Keratinocyte (primary cell): ENCODE data around the gene APEX1. TPM values are rescaled to one million over a fixed set of nuclear protein-coding genes. Genes with fewer than 3 reads are reported as not detected.

ENCODE experiments used
- DNase-seq: peaks from one replicate; pipeline ENCODE4 v3.0.0-alpha.2; 2011; ENCODE audit warnings: low read depth, missing footprints, low spot score
- FAIRE-seq: peaks from 2 replicates; lab custom pipeline; 2011; peaks lifted over from hg19 to GRCh38; lab: Jason Lieb, UNC
- H2AFZ ChIP-seq: 2 replicates; pipeline ENCODE4 v1.6.0; 2012; ENCODE audit warnings: low read length, control low read depth, inconsistent platforms; ENCODE audit not compliant: control insufficient read depth
- H3K27ac ChIP-seq: 2 replicates; pipeline ENCODE4 v1.5.1; 2011; ENCODE audit warnings: low read length; ENCODE audit not compliant: control insufficient read depth, insufficient read depth
- H3K27me3 ChIP-seq: 3 replicates; pipeline ENCODE4 v1.6.0; 2011; ENCODE audit warnings: low read length; ENCODE audit not compliant: control insufficient read depth, insufficient read depth; ENCODE audit errors: extremely low read depth
- H3K36me3 ChIP-seq, 2 experiments: 2 replicates in 1 of 2; 3 replicates in 1 of 2; pipeline ENCODE4 v1.5.1; 2011; ENCODE audit warnings: low read length in 2 of 2, mild to moderate bottlenecking in 1 of 2; ENCODE audit not compliant: control insufficient read depth in 2 of 2, insufficient read depth in 2 of 2; ENCODE audit errors: extremely low read depth in 1 of 2
- H3K4me1 ChIP-seq: 3 replicates; pipeline ENCODE4 v1.5.1; 2011; ENCODE audit warnings: low read length; ENCODE audit not compliant: control insufficient read depth, insufficient read depth; ENCODE audit errors: extremely low read depth
- H3K4me2 ChIP-seq: 3 replicates; pipeline ENCODE4 v1.6.0; 2011; ENCODE audit warnings: low read depth, low read length; ENCODE audit not compliant: control insufficient read depth, insufficient read depth; ENCODE audit errors: extremely low read depth
- H3K4me3 ChIP-seq, 3 experiments: fragments of 200-600 bp in 1 of 3; sonication (generic) in 1 of 3; 2 replicates in 2 of 3; 3 replicates in 1 of 3; pipeline ENCODE4 v1.5.1; 2011 to 2016; ENCODE audit warnings: low read length in 3 of 3, mild to moderate bottlenecking in 3 of 3, control low read depth in 2 of 3, inconsistent platforms in 1 of 3, low read depth in 1 of 3, mixed read lengths in 1 of 3, mixed run types in 1 of 3, moderate library complexity in 1 of 3; ENCODE audit not compliant: control insufficient read depth in 2 of 3, insufficient read depth in 2 of 3; ENCODE audit errors: extremely low read depth in 1 of 3
- H3K79me2 ChIP-seq: 2 replicates; pipeline ENCODE4 v1.6.0; 2012; ENCODE audit warnings: low read length; ENCODE audit not compliant: control insufficient read depth, insufficient read depth
- H3K9ac ChIP-seq: 3 replicates; pipeline ENCODE4 v1.6.0; 2011; ENCODE audit warnings: low read length; ENCODE audit not compliant: control insufficient read depth, insufficient read depth; ENCODE audit errors: extremely low read depth
- H3K9me1 ChIP-seq: 3 replicates; pipeline ENCODE4 v1.6.0; 2011; ENCODE audit warnings: low read length; ENCODE audit not compliant: control insufficient read depth, insufficient read depth; ENCODE audit errors: extremely low read depth
- H3K9me3 ChIP-seq: 2 replicates; pipeline ENCODE4 v1.5.1; 2012; ENCODE audit warnings: low read depth, low read length; ENCODE audit not compliant: control insufficient read depth
- H4K20me1 ChIP-seq: 3 replicates; pipeline ENCODE4 v1.6.0; 2011; ENCODE audit warnings: low read length; ENCODE audit not compliant: control insufficient read depth, insufficient read depth; ENCODE audit errors: extremely low read depth
- EZH2 ChIP-seq: IDR thresholded peaks from one replicate; pipeline ENCODE4 v1.6.1; 2012; ENCODE audit warnings: inconsistent platforms, mild to moderate bottlenecking, low read length, moderate library complexity
- dilution Hi-C: fragments of 300-500 bp; cut with MboI; formaldehyde crosslinking; loops from one replicate; pipeline ENCODE4 v1.7.0; 2020; ENCODE audit warnings: low sequenced_read_pairs; ENCODE audit not compliant: extremely low pct_ligation_motif_present
- polyA plus RNA-seq, 5 experiments: library from polyadenylated mRNA; depleted of rRNA in 3 of 5; stranded (reverse) in 3 of 5; stranded (forward) in 1 of 5; unstranded in 1 of 5; fragments of >200 nt; gene quantifications; 1 replicate in 1 of 5; 2 replicates in 3 of 5; 3 replicates in 1 of 5; pipeline versions ENCODE4 v1.2.1 to v1.2.3, GENCODE V29; 2011 to 2012; ENCODE audit warnings: missing spikeins in 2 of 5, low read depth in 1 of 5, low replicate concordance in 1 of 5
- TF ChIP-seq, protein P1 (sequence below), 3 experiments: IDR thresholded peaks in 1 of 3; conservative IDR thresholded peaks in 1 of 3; optimal IDR thresholded peaks in 1 of 3; 2 replicates in 2 of 3; 3 replicates in 1 of 3; pipeline versions ENCODE3 to v1.5.1; 2011; ENCODE audit warnings: low read length in 3 of 3, mild to moderate bottlenecking in 3 of 3, moderate library complexity in 2 of 3, control low read depth in 1 of 3, inconsistent platforms in 1 of 3; ENCODE audit not compliant: insufficient read depth in 2 of 3; ENCODE audit errors: extremely low read depth in 1 of 3

Gene APEX1
- polyA plus RNA-seq, 1 donor (not counting 4 experiments of a cell fraction or from before 2014, with no cell fraction given): 234 TPM

DNA sequence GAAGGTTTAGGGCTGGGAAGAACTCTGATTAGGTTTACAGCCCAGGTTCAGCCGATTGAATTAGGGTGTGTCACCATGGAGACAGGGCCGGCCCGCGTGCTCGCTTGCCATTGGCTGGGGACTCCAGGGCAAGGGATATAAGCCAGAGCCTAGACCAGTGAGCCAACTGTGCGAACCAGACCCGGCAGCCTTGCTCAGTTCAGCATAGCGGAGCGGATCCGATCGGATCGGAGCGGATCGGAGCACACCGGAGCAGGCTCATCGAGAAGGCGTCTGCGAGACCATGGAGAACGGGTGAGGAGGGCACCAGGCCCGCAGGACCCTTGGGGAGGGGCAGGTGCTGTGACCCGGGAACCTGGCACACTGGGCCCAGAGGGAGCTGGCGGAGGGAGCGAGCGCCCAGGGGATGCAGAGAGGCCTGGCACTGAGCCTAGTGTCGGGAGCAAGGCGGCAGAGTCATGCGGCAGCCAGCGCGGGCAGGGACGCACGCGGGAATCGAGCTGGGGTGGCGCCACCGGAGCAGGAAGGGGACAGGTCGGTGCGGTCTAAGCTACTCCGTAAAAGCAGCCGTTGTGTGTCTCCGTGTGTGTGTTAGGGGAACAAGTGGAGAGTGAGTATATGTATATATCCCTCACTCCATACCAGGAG, 14.3 kb downstream of the APEX1 start, which contains the start of gene PNP:
Gene PNP (plus strand): TSS at position 165 of the 648 bp plus-strand sequence. CDS start 119 bp downstream, at position 284.
- no peaks in the 10 kb centered on the region for H3K9me1 ChIP-seq
- H2AFZ ChIP-seq: peak within 1 kb of the TSS; percentile 66
- peak; percentile 36 for FAIRE-seq
- H3K27me3 ChIP-seq: no peaks in the 10 kb centered on the region
- H3K4me3 ChIP-seq: peak within 1 kb of the TSS; percentile 79 to 93 (median 87)
- H3K9me3 ChIP-seq: no peaks in the 10 kb centered on the region
- H3K9ac ChIP-seq: peak within 1 kb of the TSS; percentile 97
- H3K79me2 ChIP-seq: peaks cover 47% of the 10 kb centered on the region
- dilution Hi-C loops: no loop called here
- H3K4me2 ChIP-seq: peak within 1 kb of the TSS; percentile 92
- peaks cover 18% of the 10 kb centered on the region for H3K4me1 ChIP-seq
- TF ChIP-seq EZH2: no peak
- TF ChIP-seq, protein P1, sequence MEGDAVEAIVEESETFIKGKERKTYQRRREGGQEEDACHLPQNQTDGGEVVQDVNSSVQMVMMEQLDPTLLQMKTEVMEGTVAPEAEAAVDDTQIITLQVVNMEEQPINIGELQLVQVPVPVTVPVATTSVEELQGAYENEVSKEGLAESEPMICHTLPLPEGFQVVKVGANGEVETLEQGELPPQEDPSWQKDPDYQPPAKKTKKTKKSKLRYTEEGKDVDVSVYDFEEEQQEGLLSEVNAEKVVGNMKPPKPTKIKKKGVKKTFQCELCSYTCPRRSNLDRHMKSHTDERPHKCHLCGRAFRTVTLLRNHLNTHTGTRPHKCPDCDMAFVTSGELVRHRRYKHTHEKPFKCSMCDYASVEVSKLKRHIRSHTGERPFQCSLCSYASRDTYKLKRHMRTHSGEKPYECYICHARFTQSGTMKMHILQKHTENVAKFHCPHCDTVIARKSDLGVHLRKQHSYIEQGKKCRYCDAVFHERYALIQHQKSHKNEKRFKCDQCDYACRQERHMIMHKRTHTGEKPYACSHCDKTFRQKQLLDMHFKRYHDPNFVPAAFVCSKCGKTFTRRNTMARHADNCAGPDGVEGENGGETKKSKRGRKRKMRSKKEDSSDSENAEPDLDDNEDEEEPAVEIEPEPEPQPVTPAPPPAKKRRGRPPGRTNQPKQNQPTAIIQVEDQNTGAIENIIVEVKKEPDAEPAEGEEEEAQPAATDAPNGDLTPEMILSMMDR (optimal IDR thresholded peaks at IDR 0.05 in 1 of 3, IDR thresholded peaks at IDR 0.05 in 1 of 3, conservative IDR thresholded peaks at IDR 0.05 in 1 of 3; ENCODE audit: extremely low read depth in 1 of 3, insufficient read depth in 2 of 3, low read length in 3 of 3): peak in 1 of 3 experiments; percentile 12
- peak within 1 kb of the TSS; percentile 91 for H3K27ac ChIP-seq
- H4K20me1 ChIP-seq: peaks cover 5% of the 10 kb centered on the region
- H3K36me3 ChIP-seq: peaks cover 10 to 27% of the 10 kb centered on the region in 2 experiments
- peak; percentile 74 for DNase-seq

- Histone ChIP-seq H3K9ac (peak overlapping the region; percentile 97), H3K4me3 (peak overlapping the region; percentile 79 to 93 (median 87)), H3K79me2 (peaks cover 50% of the 10 kb centered on the region), H3K9me3 (no peaks in the 10 kb centered on the region), H3K9me1 (no peaks in the 10 kb centered on the region), H4K20me1 (peaks cover 7% of the 10 kb centered on the region), H3K27me3 (no peaks in the 10 kb centered on the region), H2AFZ (peak overlapping the region; percentile 66), H3K4me1 (peaks cover 18% of the 10 kb centered on the region), H3K4me2 (peak overlapping the region; percentile 92), H3K36me3 (peaks cover 12 to 33% of the 10 kb centered on the region in 2 experiments), H3K27ac (peak overlapping the region; percentile 91)
- FAIRE-seq (peak; percentile 76), DNase-seq (no peak)
- TF ChIP-seq, protein P1 (optimal IDR thresholded peaks at IDR 0.05 in 1 of 3, IDR thresholded peaks at IDR 0.05 in 1 of 3, conservative IDR thresholded peaks at IDR 0.05 in 1 of 3; ENCODE audit: extremely low read depth in 1 of 3, insufficient read depth in 2 of 3, low read length in 3 of 3): no peak
- TF ChIP-seq EZH2: no peak
- dilution Hi-C loops: no loop called here
These were observed 15.0 kb downstream of the APEX1 start for GRCh38 chr14:20469890-20470602.
